ENCODE data around the gene EPB41L2.

GRCh38 chr6:131112249-131112648 lies 49.2 kb upstream of the EPB41L2 start:
- TF ChIP-seq POLR2AphosphoS5 (IDR thresholded peaks at IDR 0.05; ENCODE audit: borderline replicate concordance, low read depth, low read length): no peak
- no peak for TF ChIP-seq EZH2 (IDR thresholded peaks at IDR 0.05)

All from SK-N-MC (cell line).